ENCODE data around the gene SCTR.

The SCTR gene

GRCh38 chr2:119523952-119524694, at the start of gene SCTR:
TSS of gene SCTR (minus strand) at chr2:119524483. CDS start at chr2:119524226, 257 bp downstream.
- no peak for DNase-seq

- DNase-seq = no peak
These were observed 43.0 kb upstream of the SCTR start for GRCh38 chr2:119567292-119567691.

GRCh38 chr2:119565481-119565880, 41.2 kb upstream of the SCTR start:
- no peak for DNase-seq

GRCh38 chr2:119553687-119554344, 29.5 kb upstream of the SCTR start:
- DNase-seq = no peak

- DNase-seq = no peak
These were observed 28.6 kb upstream of the SCTR start for GRCh38 chr2:119552902-119553301.

- DNase-seq = no peak
These were observed 26.6 kb upstream of the SCTR start for GRCh38 chr2:119550856-119551255.

GRCh38 chr2:119550346-119550745, 26.1 kb upstream of the SCTR start:
- DNase-seq = no peak

- no peak for DNase-seq
These were observed 25.0 kb upstream of the SCTR start for GRCh38 chr2:119549241-119549640.

- DNase-seq = no peak
These were observed 24.3 kb upstream of the SCTR start for GRCh38 chr2:119548516-119549120.

GRCh38 chr2:119546447-119546767, 22.1 kb upstream of the SCTR start:
- peak; percentile 16 for DNase-seq

GRCh38 chr2:119545754-119546446, 21.6 kb upstream of the SCTR start:
- DNase-seq = no peak

GRCh38 chr2:119544939-119545475, 20.7 kb upstream of the SCTR start:
- no peak for DNase-seq

- no peak for DNase-seq
These were observed 20.0 kb upstream of the SCTR start, which contains the start of gene CFAP221 for GRCh38 chr2:119544075-119544938. TSS of gene CFAP221 (plus strand) at chr2:119544449. CDS start at chr2:119546132, 1,683 bp downstream.

GRCh38 chr2:119541476-119541875, 17.2 kb upstream of the SCTR start:
- no peak for DNase-seq

GRCh38 chr2:119537792-119538191, 13.5 kb upstream of the SCTR start:
- no peak for DNase-seq

GRCh38 chr2:119536707-119537106, 12.4 kb upstream of the SCTR start:
- no peak for DNase-seq

- no peak for DNase-seq
These were observed 11.9 kb upstream of the SCTR start for GRCh38 chr2:119536211-119536610.

- no peak for DNase-seq
These were observed 9.3 kb upstream of the SCTR start for GRCh38 chr2:119533560-119533959.

- peak; percentile 23 for DNase-seq
These were observed 7.0 kb upstream of the SCTR start for GRCh38 chr2:119531292-119531691.

- DNase-seq = no peak
These were observed 3.7 kb upstream of the SCTR start for GRCh38 chr2:119527999-119528398.

GRCh38 chr2:119525614-119526013, 1.3 kb upstream of the SCTR start:
- no peak for DNase-seq

GRCh38 chr2:119523383-119523951, 816 bp downstream of the SCTR start:
- DNase-seq = no peak

All from OCI-M1 (cell line).